NCI-H774 (cell line): ENCODE results near the gene APOH.

Source experiments
- DNase-seq: peaks from one replicate; lab custom pipeline; 2025; lab: John Stamatoyannopoulos, UW

APOH gene

GRCh38 chr17:66235377-66235994 is 6.3 kb upstream of the APOH start:
- DNase-seq = no peak

- DNase-seq = no peak
Observed at GRCh38 chr17:66234611-66235010, 5.4 kb upstream of the APOH start.

GRCh38 chr17:66233023-66233753 is 4.0 kb upstream of the APOH start:
- DNase-seq = no peak

- no peak for DNase-seq
Observed at GRCh38 chr17:66230922-66231591, 1.8 kb upstream of the APOH start.

- no peak for DNase-seq
Observed at GRCh38 chr17:66229783-66230538, 746 bp upstream of the APOH start.

GRCh38 chr17:66227212-66228045 is 1.8 kb downstream of the APOH start:
- DNase-seq = no peak

GRCh38 chr17:66222798-66223350 is 6.3 kb downstream of the APOH start:
- DNase-seq = no peak

- no peak for DNase-seq
Observed at GRCh38 chr17:66221755-66222530, 7.3 kb downstream of the APOH start.

GRCh38 chr17:66221343-66221742 is 7.9 kb downstream of the APOH start:
- DNase-seq = no peak

- DNase-seq = no peak
Observed at GRCh38 chr17:66220079-66220835, 9.0 kb downstream of the APOH start.

- DNase-seq = no peak
Observed at GRCh38 chr17:66215529-66215911, 13.7 kb downstream of the APOH start.

- DNase-seq = peak; percentile 77
Observed at GRCh38 chr17:66214884-66215528, 14.2 kb downstream of the APOH start.

GRCh38 chr17:66211047-66211810 is 18.0 kb downstream of the APOH start:
- DNase-seq = no peak

- no peak for DNase-seq
Observed at GRCh38 chr17:66210208-66210574, 19.0 kb downstream of the APOH start.

GRCh38 chr17:66207936-66208335 is 21.3 kb downstream of the APOH start:
- DNase-seq = no peak

GRCh38 chr17:66203274-66204015 is 25.8 kb downstream of the APOH start:
- no peak for DNase-seq

- peak; percentile 82 for DNase-seq
Observed at GRCh38 chr17:66200685-66201092, 28.5 kb downstream of the APOH start.

GRCh38 chr17:66198242-66198641 is 31.0 kb downstream of the APOH start:
- DNase-seq = no peak
